NCI-H510A treated with DMSO at 0.1 percent for 48 hours (cell line): ENCODE measurements around the gene PHB1.
"Not testable (repeated sequence)": the region's sequence is repeated elsewhere in the genome, so short reads cannot be mapped to it uniquely, and the experiment has no call there.

ENCODE experiments used
- DNase-seq: peaks from one replicate; lab custom pipeline; 2025; lab: John Stamatoyannopoulos, UW

The PHB1 gene

DNA sequence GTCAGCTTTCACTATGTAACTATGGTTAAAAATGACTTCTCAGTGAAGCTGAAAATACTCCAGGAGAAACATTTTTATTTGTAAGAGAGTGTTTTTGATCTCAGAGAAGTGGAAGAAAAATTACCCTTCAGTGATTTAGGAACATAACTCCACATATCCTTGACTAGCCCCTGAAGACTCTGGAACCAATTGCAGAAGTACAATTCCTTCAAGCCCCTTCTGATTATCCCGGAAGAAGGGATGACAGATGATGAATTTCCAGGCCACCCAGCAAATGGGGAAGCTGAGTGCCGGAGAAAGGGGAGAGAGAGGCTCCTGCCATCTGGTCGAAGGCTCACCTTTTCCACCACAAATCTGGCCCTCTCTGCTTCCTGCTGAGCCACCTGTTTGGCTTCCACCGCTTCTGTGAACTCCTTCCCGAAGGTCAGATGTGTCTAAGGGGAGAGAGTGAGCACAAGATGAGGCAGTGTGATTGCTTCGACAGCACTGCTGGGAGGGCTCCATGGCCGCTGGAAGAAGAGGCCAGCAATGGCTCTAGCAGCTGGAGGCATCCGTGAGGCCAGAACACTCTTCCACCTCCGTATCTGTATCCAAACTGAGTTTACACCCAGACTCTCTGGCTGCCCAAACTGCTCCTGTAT, 8.1 kb downstream of the PHB1 start:
- DNase-seq = no peak

DNA sequence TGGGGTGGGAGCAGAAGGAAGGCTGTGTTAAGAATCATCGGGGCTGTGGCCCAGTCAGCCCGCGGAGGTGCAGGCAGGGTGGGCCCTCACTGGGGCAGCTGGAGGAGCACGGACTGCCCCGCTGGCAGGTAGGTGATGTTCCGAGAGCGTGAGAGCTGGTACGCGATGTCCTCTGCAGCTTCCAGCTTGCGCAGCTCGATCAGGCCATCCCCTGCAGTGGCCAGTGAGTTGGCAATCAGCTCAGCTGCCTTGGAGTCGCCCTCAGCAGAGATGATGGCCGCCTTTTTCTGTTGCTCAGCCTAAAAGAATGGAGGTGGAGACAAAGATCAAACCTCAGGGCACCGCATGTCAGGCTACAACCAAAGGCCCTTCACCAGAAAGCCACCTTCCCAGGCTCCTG, 9.8 kb downstream of the PHB1 start:
- DNase-seq = no peak

DNA sequence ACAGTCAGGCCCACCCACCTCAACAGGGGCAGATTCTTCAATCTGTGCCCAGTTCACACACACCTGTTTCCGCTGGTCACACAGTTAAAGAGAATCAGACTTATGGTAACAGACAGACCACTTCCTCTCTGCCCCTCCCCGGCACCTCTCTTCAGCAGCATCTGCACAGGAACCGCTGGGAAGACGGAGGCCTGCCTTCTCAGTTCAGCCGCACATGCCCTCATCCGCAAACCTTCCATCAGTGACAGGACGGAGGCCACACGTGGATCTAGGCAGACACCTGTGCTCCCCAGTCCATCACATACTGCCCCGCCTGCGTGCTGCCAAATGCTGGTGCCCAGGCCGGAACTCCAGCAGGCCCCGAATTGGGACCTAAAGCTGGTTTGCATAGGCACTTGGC, 10.3 kb downstream of the PHB1 start:
- no peak for DNase-seq

DNA sequence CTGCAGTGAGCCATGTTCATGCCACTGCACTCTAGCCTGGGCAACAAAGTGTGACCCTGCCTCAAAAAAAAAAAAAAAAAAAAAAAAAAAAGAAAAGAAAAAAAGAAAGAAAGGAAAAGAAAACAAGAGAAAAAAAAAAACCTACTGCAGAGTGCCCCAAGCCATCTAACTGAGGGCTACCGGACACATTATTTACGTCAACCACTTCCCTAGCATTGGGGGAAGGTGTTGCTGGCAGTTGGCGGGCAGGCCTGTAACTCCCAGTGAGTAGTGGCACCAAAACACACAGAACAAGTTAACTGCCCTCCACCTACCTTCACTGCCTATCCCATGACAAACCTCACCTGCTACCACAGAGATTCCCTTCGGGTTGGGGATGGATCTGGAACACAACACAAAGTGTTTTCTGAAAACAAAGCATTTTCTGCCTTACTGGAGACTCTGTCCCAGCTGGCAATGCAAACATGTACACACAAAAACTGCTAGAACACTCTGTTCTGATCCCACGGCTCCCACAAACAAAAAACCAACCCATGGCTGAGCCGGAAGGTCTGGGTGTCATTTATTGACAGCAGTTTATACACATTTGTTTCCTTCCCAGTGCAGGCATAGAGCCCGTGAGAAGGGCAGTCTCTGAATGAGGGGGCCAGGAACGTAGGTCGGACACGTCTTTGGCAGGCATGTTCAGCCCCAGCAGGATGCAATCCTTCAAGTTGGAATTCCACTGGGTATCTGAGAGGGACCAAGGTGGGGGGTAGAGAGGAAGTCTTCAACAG, 11.0 kb downstream of the PHB1 start:
- no peak for DNase-seq

DNA sequence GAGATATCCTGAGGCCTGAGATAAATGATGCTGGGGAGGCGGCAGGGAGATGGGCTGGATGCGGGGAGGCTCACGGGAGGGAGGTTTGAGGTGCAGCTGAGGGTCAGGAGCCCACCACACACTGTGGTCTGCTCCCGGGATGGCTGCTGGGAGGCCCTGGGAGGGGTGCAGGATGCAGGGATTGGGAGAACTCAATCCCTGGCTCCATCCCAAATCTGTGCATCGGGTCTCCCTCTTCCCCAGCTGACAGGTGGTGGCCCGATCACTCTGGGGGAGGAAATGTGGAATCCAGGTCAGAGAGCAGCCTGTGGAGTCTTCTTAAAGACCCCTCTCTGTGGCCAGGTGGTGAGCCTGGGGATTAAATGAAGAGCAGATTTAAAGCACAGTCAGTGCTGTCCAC, 12.0 kb downstream of the PHB1 start:
- no peak for DNase-seq

DNA sequence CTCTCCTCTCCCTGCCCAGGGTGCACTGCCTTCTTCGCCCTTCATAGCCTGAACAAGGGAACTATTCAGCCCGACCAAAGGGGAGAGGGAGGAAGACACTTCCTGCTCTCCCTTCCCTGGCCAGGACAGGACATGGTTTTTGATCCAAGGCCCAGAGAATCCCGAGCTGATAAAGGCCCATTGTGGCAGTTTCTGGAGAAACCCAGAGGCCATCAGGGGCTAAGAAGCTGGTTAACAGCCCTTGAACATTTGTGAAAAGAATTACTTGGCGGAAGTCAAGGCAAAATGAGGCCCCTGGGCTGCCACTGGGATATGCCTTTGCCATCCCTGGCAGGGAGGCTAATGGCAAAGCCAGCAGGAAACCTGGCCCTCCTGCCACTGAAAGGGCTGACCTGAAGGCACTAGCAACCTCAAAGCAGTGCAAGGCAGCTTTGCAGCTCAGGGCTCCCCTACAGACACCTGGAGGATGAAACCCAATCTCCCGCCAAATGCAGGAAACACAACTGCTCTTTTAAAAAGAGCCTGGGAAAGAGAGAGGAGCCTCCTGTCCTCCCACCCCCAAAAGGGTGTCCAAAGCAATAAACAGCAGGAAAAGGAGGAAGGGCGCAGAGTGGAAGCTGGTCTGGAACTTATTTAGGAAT, 12.6 kb downstream of the PHB1 start:
- DNase-seq = no peak

DNA sequence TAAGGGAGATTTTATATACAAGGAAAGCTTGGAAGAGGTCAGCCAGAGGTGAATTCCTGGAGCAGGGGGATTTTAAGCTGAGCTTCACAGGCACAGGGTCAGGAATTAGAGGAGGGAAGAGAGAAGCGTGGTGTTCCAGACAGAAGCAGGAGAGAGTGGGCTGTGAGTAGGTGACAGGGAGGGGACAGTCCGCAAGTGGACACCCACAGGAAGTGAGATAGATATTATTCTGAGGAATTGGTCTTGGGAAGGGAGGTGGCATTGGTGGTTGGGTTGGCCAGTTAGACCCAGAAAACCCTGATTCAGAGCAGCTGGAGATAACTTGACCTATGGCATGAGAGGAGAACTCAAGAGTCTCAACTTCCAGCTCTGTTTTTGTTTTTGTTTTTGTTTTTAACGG, 14.7 kb downstream of the PHB1 start:
- DNase-seq = no peak

DNA sequence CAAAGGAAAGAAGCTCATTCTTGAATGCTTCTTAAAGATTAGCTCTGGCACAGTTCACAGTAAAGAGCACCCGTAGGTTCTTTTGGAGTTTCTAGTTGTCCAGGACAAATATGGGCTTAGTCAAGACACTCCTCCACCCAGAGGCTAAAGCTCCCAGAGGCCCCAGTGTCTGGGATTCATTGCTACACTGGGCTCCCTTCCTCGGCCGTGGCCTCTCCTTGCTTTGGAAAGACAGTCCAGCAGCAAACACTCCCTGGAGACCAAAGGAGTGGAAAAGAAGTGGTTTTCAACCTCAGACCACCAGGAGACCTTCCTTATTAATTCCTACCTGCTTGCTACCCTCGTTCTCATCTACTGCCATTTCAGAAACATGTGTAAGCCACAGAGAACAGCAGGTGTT, 17.1 kb downstream of the PHB1 start:
- DNase-seq = no peak

DNA sequence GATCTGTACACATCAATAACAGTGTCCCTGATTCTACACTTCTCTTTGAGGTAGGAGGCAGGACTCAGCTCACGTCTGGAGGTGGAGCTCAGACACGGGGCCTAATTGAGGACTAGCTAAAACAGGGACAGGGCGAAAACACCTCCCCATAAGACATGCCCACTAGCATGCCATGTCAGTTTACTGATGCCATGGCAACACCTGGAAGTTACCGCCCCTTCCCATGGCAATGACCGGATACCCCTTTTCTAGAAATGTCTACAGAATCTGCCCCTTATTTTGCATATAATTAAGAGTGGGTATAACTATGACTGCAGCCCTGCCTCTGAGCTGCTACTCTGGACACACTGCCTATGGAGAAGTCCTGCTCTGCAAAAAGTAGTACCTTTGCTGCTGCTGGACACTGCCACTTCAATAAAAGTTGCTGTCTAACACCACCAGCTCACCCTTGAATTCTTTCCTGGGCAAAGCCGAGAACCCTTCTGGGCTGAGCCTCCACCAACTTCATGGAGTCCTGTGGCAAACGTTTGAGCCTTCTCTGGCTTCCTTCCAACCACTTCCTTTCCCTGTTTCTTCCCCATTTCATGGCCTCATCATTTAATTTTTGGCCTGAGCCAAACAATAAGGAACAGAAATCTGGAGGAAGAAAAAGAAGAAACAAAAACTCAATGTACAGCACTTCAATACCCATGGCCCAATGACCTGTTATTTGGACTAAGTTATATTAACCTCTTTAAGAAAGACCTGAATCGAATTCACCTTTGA, 21.0 kb downstream of the PHB1 start:
- no peak for DNase-seq

DNA sequence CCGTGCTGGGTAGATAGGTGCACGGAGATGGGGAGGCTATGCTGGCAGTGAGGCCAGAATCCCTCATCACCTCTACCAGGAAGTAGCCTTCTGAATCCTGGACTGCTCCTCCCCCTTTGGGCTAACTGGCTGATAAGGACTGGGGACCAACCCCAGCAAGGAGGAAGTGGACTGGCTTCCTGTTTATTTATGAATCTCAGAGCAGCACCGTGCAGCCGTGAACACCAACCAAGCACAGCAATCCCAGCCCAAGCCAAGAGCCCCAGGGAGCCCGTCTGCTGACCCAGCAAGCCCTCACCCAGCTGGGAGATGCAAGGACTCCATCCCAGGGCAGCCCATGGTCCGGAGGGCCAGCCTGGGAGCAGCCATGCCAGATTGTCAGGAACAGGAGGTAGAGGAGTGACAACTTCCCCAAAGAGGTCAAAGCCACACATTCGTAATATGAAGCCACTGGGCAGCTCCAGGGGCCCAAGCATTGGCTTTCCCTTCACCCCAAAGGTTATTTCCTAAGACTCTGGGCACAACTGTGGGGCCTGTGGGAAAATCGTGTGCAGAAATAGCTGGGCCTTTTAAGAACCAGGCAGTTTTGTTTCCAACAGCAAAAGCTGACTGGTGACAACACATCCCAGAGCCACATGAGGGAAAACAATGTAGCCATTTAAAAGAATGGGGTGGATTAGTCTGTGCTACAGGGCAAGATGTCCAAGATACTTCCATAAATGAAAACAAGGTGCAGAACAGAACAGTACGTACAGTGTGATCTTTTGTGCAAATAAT, 23.9 kb downstream of the PHB1 start:
- DNase-seq = no peak

DNA sequence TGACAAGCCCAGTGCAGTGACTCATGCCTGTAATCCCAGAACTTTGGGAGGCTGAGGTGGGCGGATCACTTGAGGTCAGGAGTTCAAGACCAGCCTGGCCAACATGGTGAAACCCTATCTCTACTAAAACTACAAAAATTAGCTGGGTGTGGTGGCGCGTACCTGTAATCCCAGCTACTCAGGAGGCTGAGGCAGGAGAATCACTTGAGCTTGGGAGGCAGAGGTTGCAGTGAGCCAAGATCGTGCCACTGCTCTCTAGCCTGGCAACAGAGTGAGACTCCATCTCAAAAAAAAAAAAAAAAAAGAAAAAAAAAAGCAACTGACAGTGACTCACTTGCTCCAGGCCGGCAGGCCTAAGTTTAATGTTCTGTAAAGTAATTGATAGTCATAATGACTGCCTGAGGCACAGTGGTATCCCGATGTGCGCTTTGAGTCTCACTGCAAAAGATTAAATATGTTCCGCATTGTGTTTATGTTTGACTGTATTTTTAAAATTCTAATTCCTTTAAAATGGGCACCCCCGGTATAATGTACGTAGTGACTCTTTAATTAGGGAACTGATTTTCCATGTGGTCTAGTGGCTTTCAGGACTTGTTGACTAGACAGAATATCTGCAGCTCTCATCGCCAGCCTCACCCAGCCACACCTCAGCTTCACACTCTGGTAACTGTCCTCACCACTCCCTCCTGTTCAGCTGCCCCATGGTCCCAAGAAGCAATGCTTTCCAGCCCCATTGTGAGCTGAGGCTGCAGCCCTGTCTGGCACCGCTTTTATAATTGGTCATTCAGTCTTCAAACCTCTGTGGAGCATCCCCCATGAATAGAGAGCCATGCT, 25.0 kb downstream of the PHB1 start:
- DNase-seq = not testable (repeated sequence)

DNA sequence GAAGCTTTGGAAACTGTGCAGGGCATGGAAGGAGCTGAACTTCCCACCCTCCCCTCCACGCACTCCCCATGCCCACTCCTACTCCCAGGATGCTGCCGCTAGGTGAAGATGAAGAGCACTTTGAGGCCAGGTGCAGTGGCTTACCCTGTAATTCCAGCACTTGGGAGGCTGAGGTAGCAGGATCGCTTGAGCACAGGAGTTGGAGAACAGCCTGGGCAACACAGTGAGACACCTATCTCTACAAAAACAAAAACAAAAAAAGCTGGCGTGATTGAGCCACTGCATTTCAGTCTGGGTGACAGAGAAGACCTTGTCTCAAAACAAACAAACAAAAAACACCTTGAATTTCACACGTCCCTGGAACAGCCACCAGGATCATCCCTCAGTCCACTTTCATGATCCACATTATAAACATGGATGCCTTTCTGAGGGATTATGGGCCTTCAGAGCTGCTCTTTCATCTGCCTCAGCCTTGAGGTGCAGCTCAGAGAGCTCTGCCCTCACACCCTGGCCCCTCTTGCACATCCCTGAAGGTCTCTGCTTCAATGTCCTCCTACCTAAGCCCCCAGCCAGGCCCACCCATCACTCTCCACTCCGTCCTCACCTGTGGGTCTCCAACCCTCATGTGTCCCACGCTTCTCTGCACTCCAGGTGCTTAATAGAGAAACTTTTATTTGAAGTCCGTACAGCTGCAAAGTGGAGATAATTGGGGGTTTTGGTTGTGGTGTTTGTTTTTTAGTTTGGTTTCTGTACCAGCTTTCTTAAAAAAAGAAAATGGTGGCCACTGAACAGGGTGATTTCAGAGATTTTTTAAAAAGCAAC, 25.8 kb downstream of the PHB1 start:
- no peak for DNase-seq

DNA sequence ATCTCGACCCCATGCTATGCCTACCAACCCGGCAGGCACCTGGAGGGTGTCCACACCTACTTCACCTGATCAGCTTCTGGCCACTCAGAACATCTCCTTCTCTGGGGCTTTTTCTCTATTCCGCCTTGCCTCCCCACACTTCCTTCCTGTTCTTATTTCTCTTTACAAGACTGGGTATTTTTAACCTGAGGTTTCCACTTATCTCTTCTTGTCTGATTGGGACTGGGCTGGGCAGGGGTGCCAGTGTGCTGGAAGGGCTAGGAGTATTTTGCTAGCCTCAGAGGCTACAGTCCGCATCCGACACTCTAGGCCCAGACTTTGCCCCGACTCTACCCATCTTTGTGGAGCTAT, 26.4 kb downstream of the PHB1 start:
- DNase-seq = no peak

DNA sequence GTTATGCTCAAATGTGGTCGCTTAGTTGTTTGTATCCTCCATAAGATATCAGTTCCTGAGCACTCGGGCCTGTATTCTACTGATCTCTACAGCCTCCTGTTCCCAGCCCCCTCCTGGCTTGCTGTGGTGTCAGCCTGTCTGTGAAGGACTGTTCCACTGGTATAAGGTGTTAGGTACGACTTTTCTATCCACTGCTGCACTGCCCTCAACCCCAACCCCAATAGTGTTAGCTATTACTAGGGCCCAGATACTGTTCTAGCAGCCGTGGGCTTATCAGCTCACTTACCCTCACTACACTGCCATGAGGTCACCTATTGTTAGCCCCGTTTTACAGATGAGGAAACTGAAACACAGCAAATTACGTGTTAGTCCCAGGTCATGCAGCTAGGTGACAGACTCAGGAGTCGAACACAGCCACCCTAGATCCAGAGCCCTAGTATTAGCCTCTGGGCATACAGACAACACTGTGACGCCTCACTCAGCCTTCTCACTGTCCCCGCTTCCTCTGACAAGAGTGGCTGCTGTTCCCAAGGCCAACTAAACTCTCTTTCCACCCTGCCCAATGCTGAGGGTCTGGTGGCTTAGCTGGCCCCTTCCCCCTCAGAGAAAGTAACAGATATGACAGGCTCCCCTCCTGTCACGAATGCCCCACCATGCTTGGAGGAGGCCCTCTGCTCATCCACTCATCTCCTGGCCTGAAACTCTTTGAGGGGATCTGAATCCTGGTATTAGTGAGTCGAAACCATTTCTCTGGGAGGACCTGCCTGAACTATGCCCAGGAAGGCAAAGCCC, 27.0 kb downstream of the PHB1 start:
- DNase-seq = no peak

DNA sequence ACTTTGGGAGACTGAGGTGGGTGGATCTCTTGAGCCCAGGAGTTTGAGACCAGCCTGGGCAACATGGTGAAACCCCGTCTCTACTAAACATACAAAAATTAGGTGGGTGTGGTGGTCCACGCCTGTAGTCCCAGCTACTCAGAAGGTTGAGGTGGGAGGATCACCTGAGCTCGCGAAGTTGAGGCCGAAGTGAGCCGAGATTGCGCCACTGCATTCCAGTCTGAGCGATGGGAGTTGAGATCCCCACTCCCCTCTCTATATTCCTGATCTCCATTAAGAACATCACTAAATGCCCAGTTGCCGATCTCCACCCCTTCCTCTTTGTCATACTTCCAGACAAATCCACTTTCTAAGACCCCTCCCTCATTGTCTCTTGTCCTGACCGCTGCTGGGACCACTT, 28.3 kb downstream of the PHB1 start:
- no peak for DNase-seq

DNA sequence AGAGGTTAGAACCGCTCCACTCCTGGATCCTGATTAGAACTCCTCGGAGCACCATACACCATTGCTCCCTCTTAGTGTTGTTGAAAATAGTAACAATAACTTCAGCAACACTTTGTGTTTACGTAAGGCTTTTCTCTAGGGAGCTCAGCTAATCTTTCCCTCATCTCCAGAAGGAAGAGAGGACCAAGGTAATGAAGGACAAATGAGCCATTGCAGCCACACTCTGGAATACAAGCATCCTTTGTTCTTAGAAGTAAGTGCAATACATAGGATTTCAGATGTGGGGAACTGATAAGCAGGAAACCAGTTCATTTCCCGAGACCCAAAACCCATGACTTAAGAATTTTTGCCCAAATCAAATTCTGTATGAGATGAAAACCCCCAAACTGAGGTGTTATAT, 29.7 kb downstream of the PHB1 start:
- no peak for DNase-seq

DNA sequence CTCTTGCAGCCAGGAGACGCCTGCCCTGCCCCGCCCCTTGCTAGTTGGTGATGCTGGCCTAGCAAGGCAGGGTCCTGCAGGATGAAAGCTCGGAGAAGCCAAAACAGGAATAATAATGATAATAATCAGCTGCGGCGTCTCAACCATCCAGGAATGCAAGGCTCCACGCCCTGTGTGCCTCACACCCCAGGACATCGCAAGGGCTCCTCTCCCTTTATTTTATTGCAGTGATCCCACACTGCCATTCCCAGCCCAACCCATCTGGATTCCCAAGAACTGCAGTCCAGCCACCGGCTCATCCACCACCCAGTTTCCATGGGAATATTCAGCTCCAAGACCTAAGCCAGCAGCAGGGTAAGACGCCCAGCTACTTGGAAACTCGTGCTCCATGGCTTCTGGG, 31.6 kb downstream of the PHB1 start:
- no peak for DNase-seq

DNA sequence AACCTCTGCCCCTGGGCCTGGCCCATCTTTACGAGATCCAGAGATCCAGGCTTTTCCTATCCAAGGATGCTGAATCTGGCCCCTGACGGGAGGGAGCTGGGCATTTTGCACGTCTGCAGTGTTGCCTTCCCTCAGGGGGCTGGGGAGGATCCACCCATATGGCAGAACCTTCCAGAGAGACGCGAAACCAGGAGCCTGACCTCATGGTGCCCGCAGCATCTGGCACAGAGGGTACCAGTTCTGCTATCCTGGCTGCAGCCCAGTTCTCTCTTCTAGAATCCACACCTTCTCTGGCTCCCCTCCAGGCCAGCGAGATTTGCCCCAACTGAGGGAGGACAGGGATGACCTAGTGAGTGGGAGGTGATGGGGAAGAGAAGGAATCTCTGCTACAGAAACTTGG, 32.1 kb downstream of the PHB1 start:
- no peak for DNase-seq

DNA sequence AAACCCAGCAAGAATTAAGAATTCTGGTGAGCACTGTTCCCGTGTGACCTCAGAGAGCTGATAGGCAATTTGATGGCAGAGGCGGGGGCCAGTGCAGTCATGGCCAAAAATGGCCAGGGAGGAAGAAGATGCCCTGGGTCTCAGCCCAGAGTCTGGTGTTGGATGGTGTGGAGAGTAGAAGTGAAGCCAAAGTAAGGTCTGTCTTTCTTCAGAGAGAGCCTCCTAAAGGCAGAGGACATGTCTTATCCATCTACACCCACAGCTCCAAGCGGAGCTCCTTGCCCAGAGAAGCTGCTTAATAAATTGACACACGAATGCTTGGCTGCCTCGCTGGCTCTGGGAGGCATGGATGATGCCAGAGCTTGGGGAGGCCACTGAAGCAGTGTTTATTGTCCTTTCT, 32.9 kb downstream of the PHB1 start:
- DNase-seq = no peak
